ENCODE data around the gene HOXB2.

HOXB2 gene

GRCh38 chr17:48565925-48566710 is 21.2 kb upstream of the HOXB2 start:
- H3K27me3 ChIP-seq (ENCODE audit: control insufficient read depth in 2 of 2, insufficient read depth in 2 of 2, low read length in 2 of 2): peaks cover 0 to 3% of the 10 kb centered on the region in 2 donors
- no peak overlapping the region for H3K4me3 ChIP-seq (ENCODE audit: low read length in 2 of 2)
- H3K36me3 ChIP-seq (ENCODE audit: control insufficient read depth in 2 of 2, insufficient read depth in 2 of 2, low read length in 2 of 2): peaks cover 0 to 13% of the 10 kb centered on the region in 2 donors
- H3K4me1 ChIP-seq (ENCODE audit: control insufficient read depth in 2 of 2, insufficient read depth in 2 of 2, low read length in 2 of 2): peaks cover 37 to 48% of the 10 kb centered on the region in 2 donors
- H3K27ac ChIP-seq (ENCODE audit: low read depth in 2 of 2, low read length in 2 of 2): peak overlapping the region in 1 of 2 donors; percentile 32
- no peak overlapping the region for H3K9ac ChIP-seq (ENCODE audit: low read depth in 1 of 2, low read length in 2 of 2)
- no peaks in the 10 kb centered on the region for H3K9me3 ChIP-seq (ENCODE audit: control insufficient read depth in 2 of 2, low read length in 2 of 2)

DNA sequence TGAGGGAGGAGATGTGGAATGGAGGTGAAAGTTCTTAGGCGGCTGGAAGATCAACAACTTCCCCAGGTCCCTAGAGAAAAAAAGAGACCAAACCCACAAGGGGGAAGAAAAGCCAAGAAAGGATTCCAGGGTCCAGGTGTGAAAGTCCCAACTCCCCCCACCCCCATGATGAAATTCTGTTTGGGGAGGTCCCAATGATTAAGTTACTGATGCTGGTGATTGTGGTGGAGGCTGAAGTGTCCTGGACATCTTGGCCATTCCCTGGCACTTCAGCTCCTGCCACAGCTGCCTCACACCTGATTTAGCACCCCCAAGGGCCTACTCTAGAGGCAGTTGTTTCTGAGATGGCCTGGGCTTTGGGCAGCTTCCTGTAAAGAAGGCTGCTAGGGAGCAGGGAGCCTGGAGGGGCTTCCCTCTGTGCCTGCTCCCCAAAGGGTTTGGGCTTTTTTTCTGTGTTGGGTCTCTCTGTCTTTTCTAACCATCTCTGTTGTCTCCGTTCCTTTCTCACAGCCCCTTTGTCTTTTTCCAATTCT is 20.2 kb upstream of the HOXB2 start:
- peaks cover 0 to 3% of the 10 kb centered on the region in 2 donors for H3K27me3 ChIP-seq (ENCODE audit: control insufficient read depth in 2 of 2, insufficient read depth in 2 of 2, low read length in 2 of 2)
- peak overlapping the region in 1 of 2 donors; percentile 23 for H3K27ac ChIP-seq (ENCODE audit: low read depth in 2 of 2, low read length in 2 of 2)
- H3K36me3 ChIP-seq (ENCODE audit: control insufficient read depth in 2 of 2, insufficient read depth in 2 of 2, low read length in 2 of 2): peaks cover 0 to 13% of the 10 kb centered on the region in 2 donors
- H3K4me1 ChIP-seq (ENCODE audit: control insufficient read depth in 2 of 2, insufficient read depth in 2 of 2, low read length in 2 of 2): peaks cover 42 to 53% of the 10 kb centered on the region in 2 donors
- H3K9ac ChIP-seq (ENCODE audit: low read depth in 1 of 2, low read length in 2 of 2): no peak overlapping the region
- peak overlapping the region in 1 of 2 donors; percentile 50 for H3K4me3 ChIP-seq (ENCODE audit: low read length in 2 of 2)
- no peaks in the 10 kb centered on the region for H3K9me3 ChIP-seq (ENCODE audit: control insufficient read depth in 2 of 2, low read length in 2 of 2)

GRCh38 chr17:48564188-48565021 is 19.5 kb upstream of the HOXB2 start:
- Histone ChIP-seq H3K9me3 (ENCODE audit: control insufficient read depth in 2 of 2, low read length in 2 of 2) (no peaks in the 10 kb centered on the region), H3K36me3 (ENCODE audit: control insufficient read depth in 2 of 2, insufficient read depth in 2 of 2, low read length in 2 of 2) (peaks cover 0 to 13% of the 10 kb centered on the region in 2 donors), H3K4me1 (ENCODE audit: control insufficient read depth in 2 of 2, insufficient read depth in 2 of 2, low read length in 2 of 2) (peaks cover 43 to 59% of the 10 kb centered on the region in 2 donors), H3K4me3 (ENCODE audit: low read length in 2 of 2) (peak overlapping the region; percentile 50 to 51), H3K27ac (ENCODE audit: low read depth in 2 of 2, low read length in 2 of 2) (peak overlapping the region; percentile 11 to 61), H3K9ac (ENCODE audit: low read depth in 1 of 2, low read length in 2 of 2) (peak overlapping the region in 1 of 2 donors; percentile 38), H3K27me3 (ENCODE audit: control insufficient read depth in 2 of 2, insufficient read depth in 2 of 2, low read length in 2 of 2) (peaks cover 0 to 3% of the 10 kb centered on the region in 2 donors)

DNA sequence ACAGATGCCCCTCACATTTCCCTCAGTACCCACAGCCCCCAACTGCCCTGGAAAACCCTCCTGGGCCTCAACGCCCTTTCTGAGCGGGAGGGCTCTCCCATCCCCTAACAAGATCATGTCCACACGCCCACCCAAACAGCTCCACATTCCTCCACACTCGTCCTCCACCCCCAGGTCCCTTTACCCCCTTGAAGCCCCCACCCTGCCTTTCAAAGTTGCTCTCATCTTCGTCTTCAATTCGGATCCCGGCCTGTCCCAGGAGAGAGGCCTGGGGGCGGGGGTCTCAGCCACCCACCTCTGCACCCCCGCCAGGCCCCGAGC is 18.9 kb upstream of the HOXB2 start:
- Histone ChIP-seq H3K36me3 (ENCODE audit: control insufficient read depth in 2 of 2, insufficient read depth in 2 of 2, low read length in 2 of 2) (peaks cover 0 to 13% of the 10 kb centered on the region in 2 donors), H3K9ac (ENCODE audit: low read depth in 1 of 2, low read length in 2 of 2) (no peak overlapping the region), H3K9me3 (ENCODE audit: control insufficient read depth in 2 of 2, low read length in 2 of 2) (no peaks in the 10 kb centered on the region), H3K27ac (ENCODE audit: low read depth in 2 of 2, low read length in 2 of 2) (peak overlapping the region in 1 of 2 donors; percentile 32), H3K4me1 (ENCODE audit: control insufficient read depth in 2 of 2, insufficient read depth in 2 of 2, low read length in 2 of 2) (peaks cover 39 to 54% of the 10 kb centered on the region in 2 donors), H3K4me3 (ENCODE audit: low read length in 2 of 2) (no peak overlapping the region), H3K27me3 (ENCODE audit: control insufficient read depth in 2 of 2, insufficient read depth in 2 of 2, low read length in 2 of 2) (peaks cover 0 to 3% of the 10 kb centered on the region in 2 donors)

GRCh38 chr17:48563385-48563838 is 18.5 kb upstream of the HOXB2 start:
- Histone ChIP-seq H3K9me3 (ENCODE audit: control insufficient read depth in 2 of 2, low read length in 2 of 2) (no peaks in the 10 kb centered on the region), H3K27ac (ENCODE audit: low read depth in 2 of 2, low read length in 2 of 2) (peak overlapping the region in 1 of 2 donors; percentile 56), H3K27me3 (ENCODE audit: control insufficient read depth in 2 of 2, insufficient read depth in 2 of 2, low read length in 2 of 2) (peaks cover 0 to 3% of the 10 kb centered on the region in 2 donors), H3K9ac (ENCODE audit: low read depth in 1 of 2, low read length in 2 of 2) (no peak overlapping the region), H3K4me3 (ENCODE audit: low read length in 2 of 2) (peak overlapping the region in 1 of 2 donors; percentile 31), H3K36me3 (ENCODE audit: control insufficient read depth in 2 of 2, insufficient read depth in 2 of 2, low read length in 2 of 2) (peaks cover 0 to 13% of the 10 kb centered on the region in 2 donors), H3K4me1 (ENCODE audit: control insufficient read depth in 2 of 2, insufficient read depth in 2 of 2, low read length in 2 of 2) (peaks cover 39 to 54% of the 10 kb centered on the region in 2 donors)

GRCh38 chr17:48562934-48563333 is 18.0 kb upstream of the HOXB2 start:
- Histone ChIP-seq H3K4me3 (ENCODE audit: low read length in 2 of 2) (no peak overlapping the region), H3K27ac (ENCODE audit: low read depth in 2 of 2, low read length in 2 of 2) (peak overlapping the region in 1 of 2 donors; percentile 56)

DNA sequence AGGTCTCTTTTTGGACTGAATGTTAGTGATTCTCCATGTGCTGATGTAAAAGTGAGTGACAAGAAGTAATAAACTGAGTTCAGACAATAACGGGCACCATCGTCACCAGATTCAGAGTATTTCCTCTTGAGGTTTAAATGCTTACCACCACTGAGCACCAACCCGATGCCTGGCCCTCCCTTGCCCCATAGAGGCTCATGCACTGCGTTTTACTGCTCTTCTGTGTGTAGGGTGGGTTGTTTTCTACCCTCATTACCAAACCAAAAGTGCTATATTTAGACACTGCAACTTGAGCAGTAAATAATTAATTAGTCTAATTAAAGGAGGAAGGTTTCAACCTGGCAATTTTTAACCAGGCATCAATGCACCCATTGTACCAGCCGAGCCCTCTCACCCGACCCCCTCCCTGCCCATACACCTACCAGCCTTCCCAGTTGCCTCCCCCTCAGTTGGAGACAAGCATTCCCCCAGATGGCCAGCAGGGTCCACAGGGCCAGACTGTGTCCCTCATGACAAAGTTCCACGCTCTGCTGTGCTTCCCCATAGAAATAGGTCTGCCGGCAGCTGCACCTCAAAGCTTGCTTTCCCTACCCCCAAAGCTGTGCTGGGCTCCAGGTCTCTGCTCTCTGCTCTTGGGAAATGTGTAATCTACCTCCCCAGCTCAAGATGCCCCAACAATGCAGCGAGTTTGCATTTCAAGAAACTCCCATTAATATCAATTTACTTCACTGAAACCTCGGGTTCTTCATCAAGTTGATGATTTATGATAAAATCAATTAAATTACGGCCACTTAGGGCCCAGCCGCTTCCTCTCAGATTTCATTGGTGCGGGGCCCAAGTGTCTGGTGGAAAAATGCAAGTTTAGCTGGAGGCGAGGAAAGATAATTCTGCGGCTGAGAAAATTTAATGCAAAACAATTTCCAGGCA is 17.2 kb upstream of the HOXB2 start:
- Histone ChIP-seq H3K9ac (ENCODE audit: low read depth in 1 of 2, low read length in 2 of 2) (no peak overlapping the region), H3K27me3 (ENCODE audit: control insufficient read depth in 2 of 2, insufficient read depth in 2 of 2, low read length in 2 of 2) (peaks cover 0 to under 1% of the 10 kb centered on the region in 2 donors), H3K9me3 (ENCODE audit: control insufficient read depth in 2 of 2, low read length in 2 of 2) (no peaks in the 10 kb centered on the region), H3K4me1 (ENCODE audit: control insufficient read depth in 2 of 2, insufficient read depth in 2 of 2, low read length in 2 of 2) (peaks cover 41 to 51% of the 10 kb centered on the region in 2 donors), H3K36me3 (ENCODE audit: control insufficient read depth in 2 of 2, insufficient read depth in 2 of 2, low read length in 2 of 2) (peaks cover 0 to 13% of the 10 kb centered on the region in 2 donors), H3K27ac (ENCODE audit: low read depth in 2 of 2, low read length in 2 of 2) (peak overlapping the region; percentile 54 to 57), H3K4me3 (ENCODE audit: low read length in 2 of 2) (no peak overlapping the region)

More at GRCh38 chr17:48562934-48563333, 18.0 kb upstream of the HOXB2 start:
- Histone ChIP-seq H3K9ac (ENCODE audit: low read depth in 1 of 2, low read length in 2 of 2) (no peak overlapping the region), H3K27me3 (ENCODE audit: control insufficient read depth in 2 of 2, insufficient read depth in 2 of 2, low read length in 2 of 2) (peaks cover 0 to 3% of the 10 kb centered on the region in 2 donors), H3K4me1 (ENCODE audit: control insufficient read depth in 2 of 2, insufficient read depth in 2 of 2, low read length in 2 of 2) (peaks cover 39 to 52% of the 10 kb centered on the region in 2 donors), H3K9me3 (ENCODE audit: control insufficient read depth in 2 of 2, low read length in 2 of 2) (no peaks in the 10 kb centered on the region), H3K36me3 (ENCODE audit: control insufficient read depth in 2 of 2, insufficient read depth in 2 of 2, low read length in 2 of 2) (peaks cover 0 to 13% of the 10 kb centered on the region in 2 donors)

GRCh38 chr17:48559840-48560817 is 15.2 kb upstream of the HOXB2 start:
- Histone ChIP-seq H3K4me1 (ENCODE audit: control insufficient read depth in 2 of 2, insufficient read depth in 2 of 2, low read length in 2 of 2) (peaks cover 37 to 59% of the 10 kb centered on the region in 2 donors), H3K4me3 (ENCODE audit: low read length in 2 of 2) (no peak overlapping the region)

More at GRCh38 chr17:48559840-48560817, 15.2 kb upstream of the HOXB2 start:
- Histone ChIP-seq H3K9ac (ENCODE audit: low read depth in 1 of 2, low read length in 2 of 2) (no peak overlapping the region), H3K27ac (ENCODE audit: low read depth in 2 of 2, low read length in 2 of 2) (peak overlapping the region; percentile 31 to 56), H3K9me3 (ENCODE audit: control insufficient read depth in 2 of 2, low read length in 2 of 2) (no peaks in the 10 kb centered on the region), H3K27me3 (ENCODE audit: control insufficient read depth in 2 of 2, insufficient read depth in 2 of 2, low read length in 2 of 2) (peaks cover 0 to 3% of the 10 kb centered on the region in 2 donors), H3K36me3 (ENCODE audit: control insufficient read depth in 2 of 2, insufficient read depth in 2 of 2, low read length in 2 of 2) (peaks cover 0 to 10% of the 10 kb centered on the region in 2 donors)
